Kidney tubule cell (primary cell): ENCODE data around the gene NANOS2.

ENCODE experiments used
- DNase-seq: peaks from one replicate; pipeline ENCODE4 v3.0.0-alpha.2; 2018; ENCODE audit warnings: low spot score

Gene NANOS2

DNA sequence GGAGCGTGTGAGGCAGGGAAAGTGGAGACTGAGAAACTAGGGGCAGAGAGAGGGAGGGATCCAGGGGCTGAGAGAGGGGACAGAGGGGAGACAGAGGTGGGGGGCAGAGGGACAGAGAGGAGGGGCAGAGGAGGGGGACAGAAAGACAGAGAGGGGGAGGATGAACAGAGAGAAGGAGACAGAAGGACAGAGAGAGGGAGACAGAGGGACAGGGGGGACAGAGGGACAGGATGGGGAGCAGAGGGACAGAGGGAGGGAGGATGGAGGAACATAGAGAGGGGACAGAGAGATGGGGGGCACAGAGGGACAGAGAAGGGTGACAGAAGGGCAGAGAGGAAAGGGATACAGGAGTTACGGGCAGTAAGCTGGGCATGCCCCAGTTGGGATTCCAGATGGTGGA is 14.7 kb upstream of the NANOS2 start:
- no peak for DNase-seq

DNA sequence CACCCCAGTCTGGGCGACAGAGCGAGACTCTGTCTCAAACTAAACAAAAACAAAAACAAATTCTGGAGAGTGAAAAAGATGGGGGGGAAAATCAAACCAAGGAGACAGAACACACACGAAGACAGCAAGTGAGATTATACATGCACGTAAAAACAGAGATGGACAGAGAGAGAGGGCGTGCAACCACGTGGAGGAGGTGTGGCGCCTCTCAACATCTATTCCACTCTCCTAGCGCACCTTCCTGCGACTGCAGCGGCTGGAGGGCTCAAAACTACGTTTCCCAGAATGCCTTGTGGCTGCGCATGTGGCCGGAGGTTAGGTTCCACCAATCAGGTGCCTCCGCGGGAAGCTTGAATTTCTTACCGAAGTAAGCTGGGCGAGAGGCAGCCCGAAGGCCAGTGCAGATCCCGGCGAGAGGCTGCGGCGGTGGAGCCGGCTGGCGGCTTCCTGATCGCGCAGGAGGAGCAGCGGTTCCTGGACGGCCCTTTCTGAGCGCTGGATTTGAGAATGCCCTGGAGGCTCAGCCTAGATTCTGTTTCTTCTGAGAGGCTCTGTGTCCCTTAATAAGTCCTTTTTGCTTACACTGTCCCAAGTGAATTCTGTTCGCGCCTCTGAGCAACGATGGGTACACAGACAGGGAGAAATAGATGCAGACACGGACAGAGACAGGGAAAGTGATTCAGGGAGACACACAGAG is 13.1 kb upstream of the NANOS2 start:
- peak; percentile 89 for DNase-seq

- no peak for DNase-seq
These were observed 10.4 kb upstream of the NANOS2 start for GRCh38 chr19:45924891-45925447.

DNA sequence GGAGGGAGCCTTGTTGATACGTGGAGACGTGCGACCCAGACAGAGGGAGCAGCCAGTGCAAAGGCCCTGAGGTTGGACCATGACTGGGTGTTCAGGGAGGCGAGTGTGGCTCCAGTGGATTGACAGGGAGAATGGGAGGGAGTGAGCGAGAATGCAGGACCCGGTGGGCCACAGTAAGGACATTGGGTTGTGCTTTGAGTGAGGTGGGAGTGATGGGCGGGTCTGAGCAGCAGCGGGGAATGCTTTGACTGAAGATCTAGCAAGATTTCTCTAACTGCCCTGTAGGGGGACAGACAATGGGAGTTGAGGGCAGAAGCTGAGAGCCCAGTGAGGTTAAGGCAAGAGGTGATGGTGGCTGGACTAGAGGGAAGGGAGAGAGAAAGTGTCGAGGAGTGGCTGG is 7.7 kb upstream of the NANOS2 start:
- no peak for DNase-seq

DNA sequence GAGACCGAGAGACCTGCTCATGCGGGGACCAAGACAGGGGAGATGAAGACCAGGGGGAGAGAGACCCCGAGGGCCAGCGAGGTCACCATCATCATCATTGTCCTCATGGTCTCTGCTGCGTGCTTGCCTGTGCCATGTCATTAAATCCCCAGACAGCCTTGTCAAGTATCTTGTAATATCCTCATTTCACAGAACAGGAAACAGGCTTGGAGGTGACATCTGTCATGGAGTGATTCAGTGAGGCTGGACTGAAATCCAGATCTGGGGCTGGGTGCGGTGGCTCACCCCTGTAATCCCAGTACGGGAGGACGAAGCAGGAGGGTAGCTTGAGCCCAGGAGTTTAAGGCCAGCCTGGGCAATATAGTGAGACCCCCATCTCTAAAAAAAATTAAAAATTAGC is 5.9 kb upstream of the NANOS2 start:
- no peak for DNase-seq

GRCh38 chr19:45919678-45920077 is 5.1 kb upstream of the NANOS2 start:
- DNase-seq: no peak

GRCh38 chr19:45918721-45919120 is 4.1 kb upstream of the NANOS2 start:
- DNase-seq: no peak

DNA sequence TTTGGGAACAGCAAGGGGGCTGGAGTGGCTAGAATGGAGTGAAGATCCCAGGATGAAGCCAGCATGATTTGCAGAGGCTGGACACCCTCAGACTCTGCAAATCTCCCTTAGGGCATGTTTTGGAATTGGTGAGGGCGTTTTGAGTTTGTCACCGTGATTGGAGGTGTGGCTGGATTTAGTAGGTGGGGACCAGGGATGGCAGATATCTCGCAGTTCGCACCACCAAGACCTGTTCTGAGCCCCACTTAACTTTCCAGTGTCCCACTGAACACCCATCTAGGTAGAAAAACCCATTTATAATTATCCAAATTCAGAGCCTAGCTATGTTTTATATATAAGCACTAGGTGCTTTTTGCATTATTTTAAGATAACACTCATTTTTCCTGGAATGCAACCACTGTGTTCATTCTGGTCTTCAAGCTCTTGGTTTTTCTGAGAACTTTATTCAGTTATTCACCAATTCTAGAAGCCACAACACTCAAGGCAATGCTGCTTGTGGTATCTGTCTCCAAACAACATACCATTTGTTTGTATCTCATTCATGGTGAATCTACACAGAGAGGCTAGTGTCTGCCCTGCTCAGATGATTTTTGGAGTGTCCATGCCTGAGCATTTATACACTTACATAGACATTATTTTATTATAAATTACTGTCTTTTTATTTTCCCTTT is 3.0 kb upstream of the NANOS2 start:
- no peak for DNase-seq

DNA sequence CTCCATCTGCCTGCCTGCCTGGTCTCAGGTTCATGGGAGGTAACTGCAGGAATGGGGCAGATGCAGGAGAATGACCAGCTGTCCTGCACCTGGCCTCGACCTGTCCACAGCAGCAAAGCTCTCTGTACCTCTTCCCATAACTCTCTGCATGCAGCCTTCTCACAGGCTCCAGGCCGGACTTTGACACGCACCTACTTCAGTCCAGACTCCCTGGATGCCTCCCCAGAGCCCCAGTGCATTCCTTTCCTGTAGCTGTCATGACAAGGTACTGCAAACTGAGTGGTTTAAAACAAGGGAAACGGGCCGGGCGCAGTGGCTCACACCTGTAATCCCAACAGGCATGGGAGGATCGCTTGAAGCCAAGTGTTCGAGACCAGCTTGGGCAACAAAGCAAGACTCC is 3.3 kb downstream of the NANOS2 start:
- no peak for DNase-seq

DNA sequence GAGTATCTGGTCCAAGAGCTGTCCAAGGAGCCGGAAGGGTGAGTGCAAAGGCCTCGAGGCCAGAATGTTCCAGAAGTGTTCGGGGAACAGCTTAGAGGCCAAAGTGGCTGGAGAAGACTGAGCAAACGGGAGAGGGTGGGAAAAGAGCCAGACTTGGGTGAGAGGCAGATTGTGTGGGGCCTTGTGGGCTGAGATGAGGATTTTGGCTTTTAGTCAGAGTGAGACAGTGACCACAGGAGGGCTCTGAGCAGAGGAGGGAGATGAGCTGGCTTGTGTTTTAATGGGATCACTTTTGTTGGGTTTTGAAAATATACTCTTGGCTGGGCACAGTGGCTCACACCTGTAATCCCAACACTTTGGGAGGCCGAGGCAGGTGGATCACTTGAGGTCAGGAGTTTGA is 5.6 kb downstream of the NANOS2 start:
- no peak for DNase-seq

DNA sequence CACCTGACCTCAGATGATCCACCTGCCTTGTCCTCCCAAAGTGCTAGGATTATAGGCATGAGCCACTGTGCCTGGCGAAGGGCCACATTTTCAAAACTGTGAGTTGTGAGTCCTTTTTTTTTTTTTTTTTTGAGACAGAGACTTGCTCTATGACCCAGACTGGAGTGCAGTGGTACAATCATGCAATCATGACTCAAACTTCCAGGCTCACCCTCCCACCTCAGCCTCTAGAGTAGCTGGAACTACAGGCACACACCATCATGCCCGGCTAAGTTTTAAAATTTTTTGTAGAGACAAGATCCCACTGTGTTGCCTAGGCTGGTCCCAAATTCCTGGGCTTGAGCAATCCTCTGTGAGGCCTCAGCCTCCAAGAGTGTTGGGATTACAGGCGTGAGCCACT is 8.4 kb downstream of the NANOS2 start:
- DNase-seq: peak; percentile 60

DNA sequence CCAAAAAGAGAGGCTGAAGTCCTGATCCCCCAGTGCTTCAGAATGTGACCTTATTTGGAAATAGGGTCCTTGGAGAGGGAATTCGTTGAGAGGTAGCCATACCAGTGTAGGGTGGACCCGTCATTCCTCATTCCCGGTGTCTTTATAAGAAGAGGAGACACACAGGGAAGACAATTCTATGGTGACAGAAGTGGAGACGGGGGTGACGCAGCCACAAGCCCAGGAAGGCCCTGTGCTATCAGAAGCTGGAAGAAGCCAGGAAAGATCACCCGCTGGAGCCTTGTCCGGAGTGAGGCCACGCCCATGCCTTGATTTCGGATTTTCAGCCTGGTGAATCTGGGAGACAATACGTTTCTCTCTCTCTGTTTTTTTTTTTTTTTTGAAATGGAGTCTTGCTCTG is 9.6 kb downstream of the NANOS2 start:
- no peak for DNase-seq

DNA sequence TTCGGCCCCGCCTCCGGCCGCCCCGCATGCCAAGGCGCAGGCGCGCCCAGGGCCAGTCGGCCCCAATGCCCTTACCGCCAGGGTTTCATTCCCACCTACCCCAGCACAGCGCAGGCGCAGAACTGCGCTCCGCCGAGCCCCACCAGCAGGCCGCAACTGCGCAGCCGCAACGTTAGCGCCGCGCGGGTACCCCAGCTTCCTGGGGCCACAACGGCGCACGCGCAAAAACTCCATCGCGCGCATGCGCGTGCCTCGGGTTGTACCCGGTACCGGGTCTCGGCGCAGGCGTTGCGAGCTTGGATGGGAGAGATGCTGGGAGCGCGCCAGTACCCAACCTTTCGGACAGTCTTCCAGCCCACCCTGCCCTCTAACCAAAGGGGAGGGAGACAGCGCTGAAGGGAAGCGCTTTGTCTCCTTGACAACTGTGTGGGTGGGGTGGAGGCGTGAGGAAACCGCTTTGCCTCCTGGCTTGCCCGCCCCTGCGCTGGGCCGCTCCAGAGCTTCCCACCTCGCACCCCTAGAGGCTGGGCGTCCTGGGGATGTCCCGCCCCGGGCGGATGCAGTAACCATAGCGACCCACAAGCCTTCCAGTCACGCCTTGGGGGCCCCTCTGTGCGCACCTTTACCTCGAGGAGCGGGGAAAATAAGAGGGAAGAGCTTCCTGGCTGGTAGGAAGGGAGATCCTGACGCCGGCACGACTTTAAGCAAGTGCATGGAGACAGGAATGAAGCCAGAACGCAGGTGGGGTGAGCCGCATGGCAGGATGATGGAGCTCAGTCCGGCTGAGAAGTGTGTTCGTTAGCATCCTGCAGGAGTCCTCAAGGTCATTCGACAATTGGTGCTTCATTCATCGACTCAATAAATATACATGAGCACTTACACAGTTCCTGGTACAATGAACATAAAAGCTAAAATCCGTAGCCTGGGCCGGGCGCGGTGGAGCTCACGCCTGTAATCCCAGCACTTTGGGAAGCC is 11.6 kb downstream of the NANOS2 start:
- peak; percentile 97 for DNase-seq

DNA sequence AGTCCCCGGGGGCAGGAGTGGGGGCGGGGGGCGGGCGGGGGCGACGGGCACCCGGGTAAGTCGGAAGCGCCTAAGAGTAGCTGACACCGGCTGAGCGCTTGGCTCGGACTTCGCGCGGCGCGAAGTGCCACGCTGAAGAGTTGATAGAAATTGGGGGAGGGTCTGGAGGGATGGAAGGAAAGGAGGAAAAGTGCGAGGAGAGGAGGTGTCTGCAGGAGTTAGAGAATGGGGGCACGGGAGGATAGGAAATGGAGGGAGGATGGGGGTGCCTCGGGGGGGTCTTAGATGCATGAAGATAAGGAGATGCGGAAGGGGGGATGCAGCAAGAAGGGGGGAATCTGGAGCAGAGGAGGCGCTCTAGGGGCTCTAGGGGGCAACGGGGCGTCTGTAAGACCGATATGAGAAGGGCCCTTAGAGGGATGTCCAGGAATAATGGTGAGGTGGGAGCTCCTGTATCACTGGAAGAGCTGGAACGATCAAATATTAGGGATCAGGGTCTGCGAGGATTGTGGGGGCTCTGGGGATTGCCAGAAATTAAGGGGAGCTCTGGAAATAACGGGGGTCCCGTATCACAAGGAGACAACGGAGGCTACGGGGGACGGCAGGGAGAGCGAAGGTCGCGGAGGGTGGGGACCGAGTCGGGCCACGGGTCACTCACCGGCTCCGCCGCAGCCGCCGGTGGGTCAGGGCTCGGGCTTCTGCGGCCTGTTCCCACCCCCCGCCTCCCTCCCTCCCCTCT is 12.5 kb downstream of the NANOS2 start, which contains the start of gene MYPOP:
TSS of gene MYPOP (minus strand) at position 702 of the 739 bp plus-strand sequence. CDS start 840 bp downstream, outside the sequence.
- DNase-seq: no peak

- no peak for DNase-seq
These were observed 13.1 kb downstream of the NANOS2 start for GRCh38 chr19:45901432-45901911.

- no peak for DNase-seq
These were observed 13.7 kb downstream of the NANOS2 start for GRCh38 chr19:45900738-45901431.

GRCh38 chr19:45899919-45900589 is 14.5 kb downstream of the NANOS2 start:
- no peak for DNase-seq

- DNase-seq: no peak
These were observed 15.3 kb downstream of the NANOS2 start for GRCh38 chr19:45899253-45899652.

GRCh38 chr19:45897261-45897812 is 17.2 kb downstream of the NANOS2 start:
- DNase-seq: no peak
